T1000 (cell line): Measurements from ENCODE around the gene AP5S1.
A peak's percentile ranks its signal among the peaks of the same experiment; 100 is the strongest.

Experiments
- DNase-seq: peaks from one replicate; lab custom pipeline; 2025; ENCODE audit warnings: mixed read lengths; lab: John Stamatoyannopoulos, UW

The AP5S1 gene, protein sequence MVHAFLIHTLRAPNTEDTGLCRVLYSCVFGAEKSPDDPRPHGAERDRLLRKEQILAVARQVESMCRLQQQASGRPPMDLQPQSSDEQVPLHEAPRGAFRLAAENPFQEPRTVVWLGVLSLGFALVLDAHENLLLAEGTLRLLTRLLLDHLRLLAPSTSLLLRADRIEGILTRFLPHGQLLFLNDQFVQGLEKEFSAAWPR

DNA sequence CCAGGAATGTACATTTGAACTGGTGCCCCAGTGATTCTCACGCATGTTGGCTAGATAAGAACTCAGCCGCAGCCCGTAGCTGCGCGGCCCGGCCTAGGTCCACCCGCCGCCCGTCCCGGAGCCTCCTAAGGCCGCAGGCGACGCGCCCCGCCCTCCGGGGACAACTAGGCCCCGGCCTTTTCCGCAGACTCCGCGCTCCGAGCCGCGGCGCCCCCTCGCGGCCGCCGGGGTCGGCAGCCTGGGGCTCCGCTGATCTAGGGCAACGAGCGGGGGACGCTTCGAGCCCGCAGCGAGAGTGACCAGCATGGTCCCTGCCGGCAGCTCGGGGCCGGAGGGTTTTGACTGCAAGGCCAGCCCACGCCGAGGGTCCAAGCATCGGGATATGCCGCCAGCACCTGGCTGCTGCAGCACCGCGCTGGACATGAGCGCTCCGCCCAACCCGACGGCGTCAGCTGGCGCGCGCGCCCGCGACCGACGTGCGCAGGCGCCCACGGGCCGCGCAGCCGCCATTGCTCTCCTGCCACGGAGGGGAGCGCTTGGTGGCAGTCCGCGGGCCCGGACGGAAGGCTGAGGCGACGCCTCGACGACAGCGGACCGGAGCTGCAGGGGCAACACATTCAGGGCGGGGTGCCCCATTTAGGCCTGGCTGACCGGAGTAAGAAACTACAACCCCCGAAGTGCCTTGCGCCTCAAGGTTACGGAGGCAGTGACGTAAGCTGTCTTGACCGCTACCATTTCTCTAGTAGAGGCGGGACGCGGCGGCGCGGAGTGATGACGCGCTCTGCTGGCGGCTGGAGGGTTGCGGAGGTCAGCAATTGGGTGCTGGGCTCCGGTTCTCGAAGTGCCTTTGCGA is at the start of gene AP5S1:
Gene AP5S1, plus strand, starts transcription at position 500 of the 853 bp plus-strand sequence. CDS start 1,571 bp downstream, outside the sequence.
- DNase-seq: peak; percentile 93

DNA sequence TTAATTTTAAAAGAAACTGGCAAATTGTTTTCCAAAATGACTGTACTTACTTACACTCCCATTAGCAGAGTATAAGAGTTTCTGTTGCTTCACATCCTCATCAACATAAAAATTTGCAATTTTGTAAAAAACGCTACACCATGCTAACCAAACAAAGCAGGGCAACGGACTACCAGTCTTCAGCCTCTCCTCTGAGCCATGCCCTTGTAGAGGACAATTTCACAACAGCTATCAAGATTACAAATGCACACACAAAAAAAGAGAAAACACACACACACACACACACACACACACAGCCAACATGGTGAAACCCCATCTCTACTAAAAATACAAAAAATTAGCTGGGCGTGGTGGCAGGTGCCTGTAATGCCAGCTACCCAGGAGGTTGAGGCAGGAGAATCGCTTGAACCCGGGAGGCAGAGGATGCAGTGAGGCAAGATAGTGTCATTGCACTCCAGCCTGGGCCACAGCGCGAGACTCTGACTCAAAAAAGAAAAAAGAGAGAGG is 48.7 kb upstream of the AP5S1 start:
- no peak for DNase-seq

DNA sequence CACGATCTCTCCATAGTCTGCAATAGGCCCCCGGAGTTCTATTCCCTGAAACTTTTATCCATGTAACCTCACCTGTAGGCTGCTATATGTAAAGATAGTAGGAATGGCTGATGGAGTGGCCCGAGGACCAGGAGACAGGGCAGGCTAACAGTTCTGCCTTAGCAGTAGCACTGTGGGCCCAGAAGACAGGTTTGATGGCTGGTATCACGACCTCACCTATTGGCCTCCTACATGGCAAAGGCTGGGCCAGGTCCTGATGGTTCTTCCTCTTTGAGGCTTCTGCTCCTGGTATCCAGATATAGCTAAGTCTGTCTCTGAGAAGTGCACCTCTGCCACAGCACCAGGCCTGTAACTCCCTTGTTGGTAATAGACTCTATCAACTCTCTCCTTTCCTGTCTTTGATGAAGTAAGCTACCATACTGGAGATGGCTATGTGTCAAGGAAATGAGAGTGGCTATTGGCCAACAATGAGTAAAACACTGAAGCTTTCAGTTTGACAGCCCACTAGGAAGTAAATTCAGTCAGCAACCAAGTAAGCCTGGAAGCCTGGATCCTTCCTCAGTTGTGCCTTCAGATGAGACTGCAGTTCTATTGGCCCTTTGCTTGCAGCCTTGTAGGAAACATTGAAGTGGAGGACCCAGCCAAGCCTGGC is 44.8 kb upstream of the AP5S1 start:
- DNase-seq: no peak

DNA sequence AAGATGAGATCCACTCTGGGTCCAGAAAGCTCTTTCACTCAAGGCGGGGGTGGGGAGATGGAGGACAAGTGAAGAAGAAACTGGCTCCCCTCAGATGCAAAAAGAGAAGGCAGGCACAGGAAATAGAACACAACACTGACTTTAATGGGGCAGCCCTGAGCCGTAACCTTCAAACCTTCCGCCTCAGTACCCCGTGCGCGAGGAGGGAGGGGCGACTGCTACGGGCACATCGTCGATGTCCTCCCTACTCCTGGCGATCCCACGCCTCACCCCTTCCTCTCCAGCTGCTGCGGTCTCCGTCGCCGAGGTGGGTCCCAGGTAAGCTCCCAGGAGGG is 43.0 kb upstream of the AP5S1 start:
- no peak for DNase-seq

DNA sequence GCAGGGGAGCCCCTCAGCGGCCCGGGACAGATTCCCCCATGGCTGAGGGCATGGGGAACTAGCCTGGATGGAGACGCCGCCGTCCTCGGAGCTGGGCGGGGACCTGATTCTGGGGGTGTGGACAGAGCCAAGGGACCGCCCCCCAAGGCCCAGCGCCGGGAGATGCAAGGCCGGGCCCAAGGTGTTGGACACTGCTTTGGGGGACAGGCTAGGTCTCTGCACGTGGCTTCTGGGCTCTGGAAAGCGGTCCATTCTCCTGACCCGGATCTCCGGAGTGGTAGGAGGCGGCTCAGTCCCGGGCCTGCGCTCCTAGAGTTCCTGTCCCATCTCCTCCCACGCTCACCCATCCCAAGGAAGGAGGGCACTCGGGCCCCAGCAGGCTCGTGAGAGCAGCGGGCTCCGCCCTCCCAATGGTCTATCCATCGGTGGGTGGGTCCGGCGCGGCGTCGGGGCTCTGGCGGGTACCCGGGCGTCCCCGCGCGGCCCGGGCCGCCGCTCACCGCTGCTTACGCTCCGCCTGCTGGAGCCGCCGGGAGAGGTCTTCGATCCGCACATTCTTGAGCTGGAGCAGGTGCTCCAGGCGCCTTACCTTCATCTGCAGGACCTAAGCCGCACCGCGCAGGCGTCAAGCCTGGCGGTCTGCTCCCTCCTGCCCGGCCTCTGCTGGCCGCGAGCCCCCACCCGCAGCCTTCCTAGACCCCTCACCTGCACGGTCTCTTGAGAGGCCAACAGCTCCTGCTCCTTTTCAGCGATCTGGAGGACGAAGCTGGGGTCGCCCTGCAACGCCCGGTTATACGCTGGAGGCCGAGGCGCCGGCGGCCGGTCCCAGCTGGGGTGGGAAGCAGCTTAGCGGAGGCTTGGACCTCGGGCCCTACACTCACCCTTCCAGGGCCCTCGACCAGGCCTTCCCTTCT is 42.4 kb upstream of the AP5S1 start:
- peak; percentile 23 for DNase-seq

DNA sequence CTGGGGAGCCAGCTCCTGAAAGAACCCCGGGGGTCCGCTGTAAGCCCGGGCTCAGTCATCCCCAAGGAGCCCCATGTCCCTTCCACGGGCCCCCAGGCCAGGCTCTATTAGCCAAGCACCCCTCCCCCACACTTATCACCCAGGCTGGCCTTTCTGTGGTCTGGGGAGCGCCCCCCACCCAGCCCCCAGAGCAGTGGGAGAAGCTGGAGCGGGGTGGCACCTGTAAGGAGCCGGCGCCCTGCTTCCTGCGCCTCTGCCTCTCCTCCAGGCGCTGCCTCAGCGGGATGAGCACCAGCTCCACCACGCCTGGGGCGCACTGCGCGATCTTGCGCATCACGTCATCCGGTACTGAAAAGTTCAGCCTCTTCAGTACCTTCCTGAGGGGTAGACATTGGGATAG is 41.4 kb upstream of the AP5S1 start:
- no peak for DNase-seq

DNA sequence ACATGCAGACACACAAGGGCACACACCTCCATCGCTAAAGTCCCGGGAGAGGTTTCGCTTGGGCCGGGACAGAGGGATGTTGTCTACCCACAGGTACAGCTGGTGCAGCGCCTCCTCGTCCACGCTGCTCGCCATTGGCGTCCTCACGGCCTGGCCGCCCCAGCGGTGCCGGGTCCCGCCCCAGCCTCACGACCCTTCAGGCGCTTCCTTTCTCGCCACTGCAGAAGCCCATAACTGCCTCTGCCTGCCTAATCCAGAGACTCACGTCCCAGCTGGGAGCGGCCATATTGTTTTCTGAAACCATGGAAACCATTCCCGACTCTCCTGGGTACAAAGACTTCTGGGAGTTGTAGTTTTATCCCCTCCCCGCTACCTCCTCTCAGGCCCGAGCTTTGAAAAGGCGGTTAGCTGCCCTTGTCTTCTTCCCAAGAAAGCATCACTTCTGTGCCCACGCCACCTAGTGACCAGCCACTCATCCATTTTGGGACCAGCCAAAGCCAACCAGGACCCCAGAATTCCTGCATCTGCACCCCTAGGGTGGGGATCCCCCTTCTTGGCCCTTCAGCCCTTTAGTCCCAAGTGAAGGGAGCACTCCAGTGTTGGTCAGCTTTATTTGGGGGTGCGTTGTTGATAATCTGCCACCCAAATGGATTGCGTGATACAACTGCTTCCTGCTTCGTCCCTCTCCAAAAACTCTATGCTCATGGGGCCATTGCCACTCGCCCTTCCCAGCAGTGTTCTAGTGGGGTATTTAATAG is 39.0 kb upstream of the AP5S1 start, which contains the start of gene SPEF1:
Gene SPEF1, minus strand, starts transcription at position 296 of the 758 bp plus-strand sequence. Its CDS starts 161 bp downstream, at position 135.
- DNase-seq: peak; percentile 77

DNA sequence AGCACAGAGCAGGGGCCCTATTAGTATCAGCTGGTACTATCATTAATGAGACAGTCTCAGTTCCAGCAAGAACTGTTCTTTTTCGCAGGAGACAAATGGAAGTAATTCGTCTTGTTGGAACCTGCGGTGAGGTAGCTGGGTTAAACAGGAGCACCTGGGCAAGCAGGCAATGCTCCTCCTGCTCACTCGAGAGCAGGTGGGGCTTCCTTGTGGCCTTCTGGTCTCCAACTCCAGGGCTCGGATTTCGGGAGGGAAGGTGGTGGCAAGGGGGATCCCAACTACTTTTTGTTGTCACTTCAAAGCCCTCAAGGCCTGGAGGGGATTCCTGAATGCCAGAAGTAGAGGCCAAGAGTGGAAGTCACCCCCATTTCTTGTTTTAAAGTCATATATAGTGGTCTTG is 37.8 kb upstream of the AP5S1 start:
- no peak for DNase-seq

DNA sequence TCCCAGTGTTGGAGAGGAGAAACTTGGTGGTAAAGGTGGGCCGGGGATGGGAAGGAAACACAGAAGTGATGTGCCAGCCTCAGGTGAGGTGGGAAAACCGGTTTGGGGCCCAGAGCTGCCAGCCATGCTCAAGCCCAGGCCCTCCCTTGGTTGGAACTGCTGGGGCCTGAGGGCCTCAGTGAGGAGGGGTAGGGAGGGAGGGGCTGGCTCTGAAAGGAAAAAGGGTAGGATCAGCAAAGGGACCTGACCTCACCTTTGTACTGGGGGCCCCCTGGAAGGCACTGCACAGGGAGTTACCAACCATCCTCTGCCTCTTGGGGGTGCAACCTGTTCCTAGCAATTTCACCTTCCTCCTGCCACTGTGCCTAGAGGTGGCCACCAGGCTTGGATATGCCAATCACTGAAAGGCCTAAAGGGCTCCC is 37.3 kb upstream of the AP5S1 start:
- no peak for DNase-seq

DNA sequence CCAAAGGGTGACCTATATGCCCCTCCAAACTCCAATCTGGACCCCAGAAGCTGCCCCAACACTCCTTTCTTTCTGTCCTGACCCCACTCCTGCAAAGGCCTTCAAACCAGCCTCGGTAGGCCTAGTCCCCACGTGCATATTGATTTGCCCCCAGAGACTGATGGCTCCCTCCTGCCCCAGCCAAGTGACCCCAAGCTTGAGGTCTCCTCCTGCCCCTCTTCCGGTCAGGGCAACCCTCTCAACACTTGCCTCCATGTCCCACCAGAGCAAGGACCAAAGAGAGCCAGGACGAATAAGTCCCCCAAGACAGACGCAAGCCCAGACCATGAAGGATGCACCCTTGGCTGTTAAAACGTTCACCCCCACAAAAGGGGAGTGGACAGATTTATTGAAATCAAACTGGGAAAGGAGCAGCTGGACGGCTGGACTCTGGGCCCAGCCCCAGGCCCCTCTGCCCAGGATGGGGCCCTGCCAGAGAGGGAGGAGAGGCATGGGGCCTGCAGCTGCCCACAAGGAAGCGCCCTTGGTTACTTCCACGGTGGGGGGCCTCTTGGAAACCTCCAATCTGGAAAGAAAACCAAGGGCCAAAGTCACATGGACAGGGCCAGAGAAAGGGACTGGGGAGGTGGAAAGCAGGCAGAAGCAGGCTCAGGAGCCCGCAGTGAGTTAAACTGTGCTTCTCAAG is 36.7 kb upstream of the AP5S1 start:
- no peak for DNase-seq

DNA sequence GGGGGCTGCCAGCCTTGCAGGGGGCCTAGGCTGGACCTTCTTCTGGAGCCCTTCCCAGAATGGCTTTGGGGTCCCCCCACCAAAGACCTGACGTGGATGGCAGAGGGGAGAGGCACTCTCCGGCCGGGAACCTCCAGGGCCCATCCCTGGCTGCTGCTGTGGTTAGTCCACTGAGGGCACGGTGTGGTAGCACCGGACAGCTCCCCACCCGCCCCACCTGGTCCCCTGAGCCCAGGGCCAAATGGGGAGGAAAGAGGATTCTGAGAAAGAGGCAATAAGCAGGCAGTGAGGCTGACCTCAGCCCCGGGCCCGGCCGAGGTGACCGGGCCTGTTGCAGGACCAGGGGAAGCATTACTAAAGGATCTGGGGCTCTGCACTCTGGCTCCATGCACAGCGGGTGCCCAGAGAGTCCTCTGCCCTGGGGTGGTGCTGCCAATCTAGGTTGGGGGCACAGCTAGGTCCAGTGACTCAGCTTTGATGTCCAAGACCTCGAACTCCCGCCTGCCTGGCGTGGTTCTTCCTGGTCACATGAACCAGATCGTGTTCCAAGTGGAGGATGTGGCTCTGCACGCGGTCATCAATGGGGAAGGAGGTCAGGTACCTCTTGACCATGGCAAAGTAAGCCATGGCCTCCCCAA is 36.0 kb upstream of the AP5S1 start:
- peak; percentile 7 for DNase-seq

DNA sequence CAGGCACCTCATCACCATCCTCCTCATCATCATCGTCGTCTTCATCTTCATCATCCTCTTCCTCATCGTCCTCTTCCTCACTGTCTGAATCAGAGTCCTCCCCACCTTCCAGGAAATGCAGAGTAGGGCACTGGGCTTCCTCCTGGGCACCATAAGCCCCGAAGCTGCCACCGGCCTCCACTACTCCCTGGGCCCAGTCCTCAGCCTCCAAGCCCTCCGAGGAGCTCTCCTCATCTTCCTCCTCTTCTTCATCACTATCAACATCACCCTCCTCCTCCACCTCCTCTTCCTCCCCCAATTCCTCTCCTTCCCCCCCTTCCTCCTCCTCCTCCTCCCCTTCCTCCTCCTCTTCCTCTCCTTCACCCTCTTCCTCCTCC is 35.5 kb upstream of the AP5S1 start:
- no peak for DNase-seq

DNA sequence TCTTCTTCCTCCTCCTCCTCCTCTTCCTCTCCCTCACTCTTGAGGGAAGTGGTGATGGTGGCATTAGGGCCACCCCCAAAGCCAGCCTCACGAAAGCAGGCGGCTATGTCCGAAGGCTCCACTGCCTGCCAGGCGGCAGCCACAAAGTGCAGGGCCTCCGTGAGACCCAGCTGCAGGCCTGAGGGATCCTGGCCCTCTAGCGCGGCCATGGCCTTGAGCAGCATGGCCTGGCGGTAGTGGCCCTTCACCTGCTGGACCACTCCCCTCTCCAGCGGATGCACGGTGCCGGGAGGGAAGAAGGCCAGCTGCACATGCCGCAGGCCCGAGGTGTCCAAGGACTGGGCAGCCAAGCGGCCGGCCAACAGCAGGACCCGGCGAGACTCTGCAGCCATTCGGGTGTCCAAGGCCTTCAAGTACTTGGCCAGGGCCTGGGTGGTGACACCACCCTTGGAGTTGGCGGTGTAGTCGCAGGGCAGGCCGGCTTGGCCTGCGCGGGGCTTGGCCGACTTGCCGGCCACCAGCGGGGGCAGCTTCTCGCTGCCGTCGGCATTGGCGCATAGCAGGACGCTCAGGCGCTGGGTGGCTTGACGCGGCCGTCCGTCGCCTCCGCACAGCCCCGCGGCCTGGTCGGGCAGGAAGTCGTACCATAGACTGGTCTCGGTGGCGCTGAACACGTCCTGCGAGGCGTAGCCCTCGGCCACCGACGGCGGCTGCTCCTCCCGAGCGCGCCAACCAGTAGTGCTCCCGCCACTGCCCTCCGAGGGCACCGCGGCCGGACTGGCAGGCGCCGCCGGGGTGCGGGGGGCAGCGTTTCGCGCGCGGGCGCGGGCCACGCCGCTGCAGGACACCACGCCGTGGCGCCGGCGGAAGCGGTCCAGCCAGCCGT is 34.9 kb upstream of the AP5S1 start:
- no peak for DNase-seq

DNA sequence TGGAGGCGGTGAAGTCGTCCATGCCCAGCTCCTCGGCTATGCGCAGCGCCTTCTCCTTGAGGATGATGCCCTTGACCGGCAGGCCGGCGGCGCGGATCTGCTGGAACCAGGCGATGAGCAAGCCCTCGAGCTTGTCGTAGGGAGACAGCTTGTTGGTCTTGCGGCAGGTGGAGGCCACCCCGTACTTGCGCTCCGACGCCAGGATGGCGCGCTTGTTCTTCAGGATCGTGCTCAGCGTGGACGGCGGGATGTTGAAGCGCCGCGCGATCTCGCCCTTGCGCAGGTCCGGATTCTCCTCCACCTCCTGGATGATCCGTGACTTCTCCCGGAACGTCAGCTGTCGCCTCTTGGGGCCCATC is 34.2 kb upstream of the AP5S1 start:
- no peak for DNase-seq

DNA sequence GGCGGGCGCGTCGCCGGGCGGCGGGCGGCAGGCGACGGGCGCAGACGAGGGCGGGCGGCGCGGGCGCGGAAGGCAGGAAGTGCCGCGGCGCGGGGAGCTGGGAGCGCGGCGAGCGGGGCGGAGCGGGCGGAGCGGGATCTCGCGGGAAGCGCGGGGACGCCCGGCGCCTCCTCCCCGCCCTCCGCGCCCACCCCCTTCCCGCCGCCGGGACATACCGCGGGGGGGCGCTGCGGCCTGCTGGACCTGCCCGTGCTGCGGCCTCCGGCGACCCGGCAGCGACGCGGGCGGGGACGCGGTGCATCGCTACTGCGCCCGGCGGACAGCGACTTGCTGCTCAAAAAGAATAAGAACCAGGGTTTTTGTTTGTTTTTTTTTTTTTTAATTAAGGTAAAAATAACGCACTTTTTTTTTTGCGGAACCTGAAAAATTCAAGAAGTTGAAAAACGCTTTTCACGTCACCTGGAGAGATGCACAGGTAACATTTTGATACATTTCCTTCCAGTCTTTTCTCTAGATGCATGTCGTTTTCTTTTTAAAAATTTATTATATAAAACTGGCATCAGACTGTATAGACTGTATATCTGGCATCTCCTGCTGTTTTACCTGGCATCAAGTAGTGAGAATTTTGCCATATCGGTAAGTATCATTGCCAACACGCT is 33.6 kb upstream of the AP5S1 start, which contains the start of gene CENPB:
Gene CENPB, minus strand, starts transcription at position 76 of the 659 bp plus-strand sequence. CDS start 257 bp downstream, outside the sequence.
- peak; percentile 80 for DNase-seq

DNA sequence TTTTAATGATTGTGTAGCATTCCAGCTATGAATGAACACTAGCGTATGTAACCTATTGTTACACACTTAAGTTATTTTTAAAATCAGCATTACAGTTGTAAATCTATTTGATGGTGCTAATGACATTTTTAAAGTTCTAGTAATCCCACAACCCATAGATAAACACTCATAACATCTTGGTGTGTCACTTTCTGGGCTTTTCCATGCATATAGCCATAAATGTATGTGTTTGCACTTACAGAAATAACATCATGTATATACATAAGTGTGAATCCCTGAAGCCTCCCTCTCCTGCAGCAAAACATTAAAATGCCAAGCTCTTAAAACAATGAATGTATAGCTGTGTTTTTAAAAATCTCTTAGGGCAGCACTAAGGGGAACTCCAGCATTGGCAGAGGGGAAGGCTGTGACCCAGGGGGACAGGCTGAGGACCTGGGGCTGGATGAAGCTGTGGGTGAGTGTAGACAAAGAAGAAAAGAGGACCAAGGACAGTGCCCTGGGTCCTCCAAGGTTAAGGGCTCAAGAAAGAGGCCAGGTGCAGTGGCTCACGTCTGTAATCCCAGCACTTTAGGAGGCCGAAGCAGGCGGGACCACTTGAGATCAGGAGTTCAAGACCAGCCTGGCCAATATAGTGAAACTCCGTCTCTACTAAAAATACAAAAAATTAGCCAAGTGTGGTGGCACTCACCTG is 32.9 kb upstream of the AP5S1 start:
- DNase-seq: no peak

DNA sequence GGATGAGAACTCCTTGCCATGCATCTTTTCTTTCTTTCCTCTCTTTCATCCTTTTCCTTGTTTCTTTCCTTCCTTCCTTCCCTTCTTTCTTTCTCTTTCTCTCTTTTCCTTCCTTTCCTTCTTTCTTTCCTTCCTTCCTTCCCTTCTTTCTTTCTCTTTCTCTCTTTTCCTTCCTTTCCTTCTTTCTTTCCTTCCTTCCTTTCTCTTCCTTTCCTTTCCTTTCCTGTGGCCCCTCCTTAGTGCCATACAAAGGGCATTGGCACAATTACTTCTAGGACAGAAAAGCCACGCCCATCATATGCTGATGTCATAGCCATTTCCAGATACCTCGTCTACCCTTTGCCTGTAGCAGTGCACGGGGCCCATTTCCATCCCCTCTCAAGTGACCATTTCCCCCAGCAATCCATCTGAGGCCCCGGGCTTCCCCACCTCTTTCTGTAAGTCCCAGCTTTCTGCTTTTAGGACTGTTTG is 31.6 kb upstream of the AP5S1 start:
- DNase-seq: peak; percentile 2
